ENCODE measurements around the gene UST. TPM values are rescaled to one million over a fixed set of nuclear protein-coding genes. Genes with fewer than 3 reads are reported as not detected.
A peak's percentile ranks its signal among the peaks of the same experiment; 100 is the strongest.

UST gene
- total and polyA plus RNA-seq, 2 of the 8 experiments (the other 6 are each of a cell fraction or from before 2014, with no cell fraction given): 13.5 to 34.5 TPM

- Histone ChIP-seq H3K79me1 (ENCODE audit: low read depth, low read length) (no peaks in the 10 kb centered on the region), H3K14ac (ENCODE audit: insufficient read length) (no peak overlapping the region), H3K56ac (replicated peaks; ENCODE audit: insufficient read length, low read depth, low read length) (no peak overlapping the region), H3K4me1 (replicated peaks in 1 of 4; ENCODE audit: control insufficient read depth in 3 of 4, insufficient read depth in 4 of 4, low read length in 3 of 4) (no peaks in the 10 kb centered on the region; a peak in 1 of 7 replicates), H3K9ac (replicated peaks in 1 of 4; ENCODE audit: extremely low read depth in 1 of 4, low read depth in 3 of 4, low read length in 3 of 4) (no peak overlapping the region), H2BK5ac (ENCODE audit: low read depth, low read length) (no peak overlapping the region), H3K4me3 (ENCODE audit: extremely low read depth in 1 of 4, insufficient read depth in 2 of 4, low read depth in 3 of 4, low read length in 4 of 4) (no peak overlapping the region), H2BK12ac (ENCODE audit: low read depth, low read length) (no peak overlapping the region), H3K4me2 (ENCODE audit: insufficient read depth in 1 of 2, low read depth in 2 of 2, low read length in 2 of 2) (no peak overlapping the region), H3K23ac (ENCODE audit: insufficient read length) (no peak overlapping the region), H3K36me3 (ENCODE audit: control insufficient read depth in 2 of 4, insufficient read depth in 4 of 4, low read length in 3 of 4) (no peaks in the 10 kb centered on the region; a peak in 1 of 8 replicates), H3K4ac (replicated peaks; ENCODE audit: insufficient read length, low read depth, low read length) (no peak overlapping the region), H3K18ac (ENCODE audit: extremely low read depth, low read length) (no peak overlapping the region), H3K27ac (ENCODE audit: low read depth, low read length) (no peak overlapping the region), H4K5ac (ENCODE audit: insufficient read length, low read depth, low read length) (no peak overlapping the region), H2BK120ac (replicated peaks; ENCODE audit: low read depth, low read length) (no peak overlapping the region), H3K79me2 (ENCODE audit: control insufficient read depth in 1 of 2, insufficient read depth in 2 of 2, low read length in 2 of 2) (no peaks in the 10 kb centered on the region), H4K20me1 (replicated peaks in 1 of 2; ENCODE audit: control insufficient read depth in 1 of 2, insufficient read depth in 2 of 2, low read length in 2 of 2) (no peaks in the 10 kb centered on the region), H3K27me3 (replicated peaks in 1 of 4; ENCODE audit: control insufficient read depth in 3 of 4, extremely low read depth in 1 of 4, insufficient read depth in 3 of 4, low read length in 3 of 4) (peaks cover 0 to 2% (median 0%) of the 10 kb centered on the region in 4 experiments; a peak in 1 of 7 replicates), H3K9me3 (ENCODE audit: insufficient read depth in 2 of 2, low read depth in 1 of 2, low read length in 1 of 2) (peaks cover 0 to 3% of the 10 kb centered on the region in 2 experiments; a peak in 1 of 4 replicates), H2AK5ac (ENCODE audit: low read depth, low read length) (no peak overlapping the region; the same call in 1 of the 2 replicates), H4K91ac (replicated peaks; ENCODE audit: insufficient read length, low read length) (no peak overlapping the region), H2AFZ (ENCODE audit: low read length) (peak overlapping the region; percentile 58; the same call in 1 of the 2 replicates), H2BK20ac (ENCODE audit: low read length) (no peak overlapping the region), H4K8ac (ENCODE audit: extremely low read depth, insufficient read depth, low read length) (no peak overlapping the region), H3K23me2 (ENCODE audit: low read depth, low read length) (no peaks in the 10 kb centered on the region), H2BK15ac (ENCODE audit: low read length) (no peak overlapping the region; the same call in 1 of the 2 replicates)
- ChIA-PET POLR2A (ENCODE audit: partially characterized antibody) (interaction anchor here (0.9 kb wide), 1 partner anchor 13 kb away, joined by 3 read pairs; no protein-coding TSS in a partner anchor), CTCF (ENCODE audit: partially characterized antibody) (interaction anchor here (1.0 to 1.7 kb wide), 3 partner anchors 10 to 143 kb away, joined by 3 to 8 read pairs (median 5); no protein-coding TSS in a partner anchor)
- DNase-seq (ENCODE audit: low read depth in 1 of 2, low spot score in 2 of 2) (no peak), FAIRE-seq (no peak)
- 93% methylated on average over 2 of the region's 2 CpGs; no CpG with 5 or more reads in 1 of the 2 experiments for WGBS, 2 experiments (ENCODE audit: extremely low coverage in 1 of 2, insufficient coverage in 1 of 2, insufficient read length in 1 of 2, insufficient replicate concordance in 2 of 2, low coverage in 1 of 2, low lambda C conversion rate in 2 of 2, missing lambda C conversion rate in 1 of 2)
- TF ChIP-seq ATF2 (IDR thresholded peaks at IDR 0.05; ENCODE audit: low read length) (no peak), SP4 (IDR thresholded peaks at IDR 0.05; ENCODE audit: low read length) (no peak), SRF (IDR thresholded peaks at IDR 0.05; ENCODE audit: low read depth, low read length) (no peak), JUND (IDR thresholded peaks at IDR 0.05; ENCODE audit: low read length) (no peak), CBX8 (IDR thresholded peaks at IDR 0.05; ENCODE audit: borderline replicate concordance, low read depth, low read length) (no peak), GABPA (IDR thresholded peaks at IDR 0.05; ENCODE audit: borderline replicate concordance, insufficient read depth, low read length) (no peak), CREB1 (IDR thresholded peaks at IDR 0.05) (no peak), TEAD4 (IDR thresholded peaks at IDR 0.05; ENCODE audit: low read depth, low read length) (no peak), FOSL1 (IDR thresholded peaks at IDR 0.05; ENCODE audit: insufficient read depth, low read depth, low read length) (no peak), MAFK (IDR thresholded peaks at IDR 0.05; ENCODE audit: low read depth, low read length) (no peak), CBX5 (IDR thresholded peaks at IDR 0.05; ENCODE audit: low read depth, low read length) (no peak), TBP (IDR thresholded peaks at IDR 0.05; ENCODE audit: low read depth, low read length) (no peak), PHF8 (conservative IDR thresholded peaks at IDR 0.05; ENCODE audit: low read depth, low read length) (no peak)
These were observed 25.9 kb upstream of the UST start for GRCh38 chr6:148720897-148721296.

Data from H1 (cell line).